NB4 (cell line): ENCODE results near the gene SORBS1.

Experiments
- POLR2A ChIP-seq: IDR thresholded peaks from 2 replicates; pipeline ENCODE4 v1.6.1; 2011; ENCODE audit warnings: mild to moderate bottlenecking; ENCODE audit not compliant: insufficient read length; ENCODE audit errors: extremely low read depth
- TF ChIP-seq, protein P1 (sequence below): IDR thresholded peaks from one replicate; pipeline ENCODE4 v1.5.1; 2012; ENCODE audit warnings: low read depth, low read length

DNA sequence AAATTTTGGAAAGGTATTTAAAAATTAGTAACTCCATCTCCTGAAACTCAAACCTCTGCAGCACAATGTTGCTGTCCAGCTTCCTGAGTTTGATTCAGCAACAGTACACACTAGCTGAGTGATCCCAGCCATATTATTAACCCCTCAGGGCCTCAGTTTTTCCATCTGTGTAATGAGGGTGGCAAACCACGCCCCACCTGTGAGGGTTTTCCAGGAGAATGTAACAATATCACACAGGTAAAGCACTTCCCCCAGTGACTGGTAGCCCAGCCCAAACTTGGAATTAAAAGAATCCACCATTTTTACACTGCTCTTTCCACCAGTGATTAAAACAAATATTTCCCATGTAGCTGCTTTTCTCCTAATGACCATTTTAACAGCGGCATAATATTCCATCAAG, 122.4 kb downstream of the SORBS1 start:
- TF ChIP-seq, protein P1, sequence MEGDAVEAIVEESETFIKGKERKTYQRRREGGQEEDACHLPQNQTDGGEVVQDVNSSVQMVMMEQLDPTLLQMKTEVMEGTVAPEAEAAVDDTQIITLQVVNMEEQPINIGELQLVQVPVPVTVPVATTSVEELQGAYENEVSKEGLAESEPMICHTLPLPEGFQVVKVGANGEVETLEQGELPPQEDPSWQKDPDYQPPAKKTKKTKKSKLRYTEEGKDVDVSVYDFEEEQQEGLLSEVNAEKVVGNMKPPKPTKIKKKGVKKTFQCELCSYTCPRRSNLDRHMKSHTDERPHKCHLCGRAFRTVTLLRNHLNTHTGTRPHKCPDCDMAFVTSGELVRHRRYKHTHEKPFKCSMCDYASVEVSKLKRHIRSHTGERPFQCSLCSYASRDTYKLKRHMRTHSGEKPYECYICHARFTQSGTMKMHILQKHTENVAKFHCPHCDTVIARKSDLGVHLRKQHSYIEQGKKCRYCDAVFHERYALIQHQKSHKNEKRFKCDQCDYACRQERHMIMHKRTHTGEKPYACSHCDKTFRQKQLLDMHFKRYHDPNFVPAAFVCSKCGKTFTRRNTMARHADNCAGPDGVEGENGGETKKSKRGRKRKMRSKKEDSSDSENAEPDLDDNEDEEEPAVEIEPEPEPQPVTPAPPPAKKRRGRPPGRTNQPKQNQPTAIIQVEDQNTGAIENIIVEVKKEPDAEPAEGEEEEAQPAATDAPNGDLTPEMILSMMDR, result no peak
- no peak for TF ChIP-seq POLR2A
